ENCODE measurements around the gene DNAAF1.

DNAAF1 gene

DNA sequence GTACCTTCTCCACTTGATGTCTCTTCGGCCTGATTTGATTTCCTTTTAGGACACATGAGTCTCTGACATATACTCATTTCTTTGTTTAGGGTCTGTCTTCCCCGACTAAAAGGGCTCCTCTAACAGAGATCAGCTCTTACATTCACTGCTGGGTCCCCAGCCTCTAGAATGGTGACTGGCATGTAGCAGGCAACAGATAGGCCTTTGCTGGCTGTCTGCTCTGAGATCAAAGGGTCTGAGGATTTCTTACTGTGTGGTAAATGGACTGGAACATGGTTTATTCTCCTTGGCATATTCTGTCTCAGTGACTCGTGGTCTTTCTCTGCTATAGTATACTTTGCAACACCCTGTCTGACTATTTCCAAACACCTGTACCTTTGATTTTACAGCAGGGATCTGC is 16.7 kb downstream of the DNAAF1 start:
- no peak for DNase-seq

DNA sequence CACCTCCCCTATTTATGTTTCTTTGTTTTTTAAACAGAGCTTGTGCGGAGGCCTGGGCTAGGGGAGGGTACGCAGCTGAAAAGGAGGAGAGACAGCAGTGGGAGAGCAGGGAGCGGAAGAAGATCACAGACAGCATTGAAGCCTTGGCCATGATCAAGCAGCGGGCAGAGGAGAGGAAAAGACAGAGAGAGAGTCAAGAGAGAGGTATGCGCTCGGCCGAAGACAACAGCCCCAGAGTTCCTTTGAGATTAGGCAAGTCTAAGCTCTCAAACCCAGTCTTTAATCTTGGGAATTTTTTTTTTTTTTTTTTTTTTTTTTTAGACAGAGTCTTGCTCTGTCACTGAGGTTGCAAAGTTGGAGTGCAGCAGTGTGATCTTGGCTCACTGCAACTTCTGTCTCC is 20.6 kb downstream of the DNAAF1 start:
- no peak for DNase-seq

DNA sequence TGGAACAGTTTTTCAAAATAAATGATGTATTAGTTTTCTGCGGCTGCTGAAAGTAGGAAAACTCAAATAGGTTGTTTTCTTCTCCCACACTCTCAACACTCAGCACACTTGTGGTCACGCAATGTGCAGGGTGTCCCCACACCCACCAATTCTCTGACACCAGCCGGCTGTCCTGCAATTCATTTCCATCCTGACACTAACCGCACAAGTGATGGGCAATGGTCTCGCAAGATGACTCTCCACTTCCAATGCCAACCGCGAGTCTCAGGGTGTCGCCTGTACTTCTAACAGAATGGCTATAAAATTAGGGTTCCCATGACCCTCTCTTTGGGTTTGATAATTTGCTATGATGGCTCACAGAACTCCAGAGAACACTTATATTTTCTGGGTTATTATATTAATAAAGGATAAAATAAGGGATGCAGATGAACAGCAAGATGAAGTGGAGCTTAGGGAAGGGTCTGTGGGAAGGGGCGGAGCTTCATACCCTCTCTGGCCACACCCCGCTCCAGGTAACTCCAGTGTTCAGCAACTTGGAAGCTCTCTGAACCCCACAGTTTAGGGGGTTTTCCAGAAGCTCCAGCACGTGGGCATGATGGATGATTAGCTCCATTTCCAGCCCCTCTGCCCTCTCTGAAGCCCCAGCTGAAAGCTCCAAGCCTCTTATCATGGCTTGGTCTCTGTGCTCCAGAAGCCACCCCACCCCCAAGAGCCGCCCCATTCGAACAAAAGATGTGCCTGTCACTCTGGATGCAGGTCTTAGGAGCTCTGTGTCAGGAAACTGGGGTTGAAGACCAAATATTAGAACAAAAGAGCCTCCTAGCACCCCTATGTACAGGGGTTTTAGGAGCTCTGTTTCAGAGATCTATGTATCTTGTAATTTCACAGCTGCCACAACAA is 21.9 kb downstream of the DNAAF1 start:
- DNase-seq, result no peak

DNA sequence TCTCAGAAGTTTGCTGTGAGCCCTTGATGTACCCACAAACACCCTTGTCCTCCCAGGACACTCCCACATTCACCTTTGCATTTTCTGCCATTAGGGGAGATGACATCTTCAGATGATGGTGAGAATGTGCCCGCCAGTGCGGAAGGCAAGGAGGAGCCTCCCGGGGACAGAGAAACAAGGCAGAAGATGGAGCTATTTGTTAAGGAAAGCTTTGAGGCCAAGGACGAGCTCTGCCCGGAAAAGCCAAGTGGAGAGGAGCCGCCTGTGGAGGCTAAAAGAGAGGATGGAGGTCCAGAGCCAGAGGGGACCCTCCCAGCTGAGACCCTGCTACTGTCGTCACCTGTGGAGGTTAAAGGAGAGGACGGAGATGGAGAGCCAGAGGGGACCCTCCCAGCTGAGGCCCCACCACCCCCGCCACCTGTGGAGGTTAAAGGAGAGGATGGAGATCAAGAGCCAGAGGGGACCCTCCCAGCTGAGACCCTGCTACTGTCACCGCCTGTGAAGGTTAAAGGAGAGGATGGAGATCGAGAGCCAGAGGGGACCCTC is 24.7 kb downstream of the DNAAF1 start:
- DNase-seq, result no peak

DNA sequence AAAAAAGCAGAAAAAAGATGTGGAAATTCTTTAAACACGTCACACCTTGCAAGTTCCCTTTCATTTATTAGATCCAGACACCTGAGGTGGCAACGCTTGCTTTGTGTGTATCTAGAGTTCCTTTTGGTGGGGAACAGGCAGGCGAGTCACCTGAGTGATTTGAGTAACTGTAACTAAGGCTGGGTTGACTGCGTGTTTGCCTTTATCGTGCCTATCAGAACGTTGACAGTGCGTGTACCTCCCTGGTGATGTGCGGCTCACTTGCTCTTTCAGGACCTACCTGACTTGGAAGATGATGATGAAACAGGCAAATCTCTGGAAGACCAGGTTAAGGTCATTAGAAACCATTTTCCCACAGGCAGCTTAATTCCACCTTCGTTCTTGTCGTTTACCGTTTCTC is 29.3 kb downstream of the DNAAF1 start:
- no peak for DNase-seq

DNA sequence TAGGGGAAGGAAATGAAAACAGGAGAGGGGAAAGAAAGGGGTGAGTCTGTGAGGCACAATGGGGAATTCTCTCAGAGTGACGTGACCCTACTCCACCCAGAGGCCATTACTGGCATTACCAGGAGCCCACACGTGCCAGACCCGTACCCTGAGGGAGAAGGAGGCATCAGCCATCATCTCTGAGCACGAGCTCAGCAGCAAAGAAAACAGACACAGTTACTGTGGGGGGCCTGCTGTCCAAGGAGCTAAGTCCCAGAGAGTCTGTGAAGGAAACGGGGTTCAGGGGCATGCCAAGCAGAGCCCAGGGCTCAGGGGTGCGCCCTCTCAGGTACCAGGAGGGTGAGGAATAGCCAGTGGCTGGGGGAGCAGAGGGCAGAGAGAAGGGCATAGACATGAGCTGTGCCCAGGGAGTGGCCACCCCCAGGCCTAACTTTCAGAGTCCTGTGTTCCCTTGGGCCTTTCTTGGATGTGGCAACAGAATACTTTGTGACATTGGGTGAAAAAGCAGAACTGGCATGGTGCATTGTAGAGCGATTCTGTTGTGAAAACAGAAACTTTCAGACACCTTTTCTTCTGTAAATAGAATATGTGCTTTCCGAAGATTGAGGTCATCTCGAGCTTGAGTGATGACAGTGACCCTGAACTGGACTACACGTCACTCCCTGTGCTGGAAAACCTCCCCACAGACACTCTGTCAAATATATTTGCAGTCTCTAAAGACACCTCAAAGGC is 30.4 kb downstream of the DNAAF1 start:
- DNase-seq, result peak; percentile 35

DNA sequence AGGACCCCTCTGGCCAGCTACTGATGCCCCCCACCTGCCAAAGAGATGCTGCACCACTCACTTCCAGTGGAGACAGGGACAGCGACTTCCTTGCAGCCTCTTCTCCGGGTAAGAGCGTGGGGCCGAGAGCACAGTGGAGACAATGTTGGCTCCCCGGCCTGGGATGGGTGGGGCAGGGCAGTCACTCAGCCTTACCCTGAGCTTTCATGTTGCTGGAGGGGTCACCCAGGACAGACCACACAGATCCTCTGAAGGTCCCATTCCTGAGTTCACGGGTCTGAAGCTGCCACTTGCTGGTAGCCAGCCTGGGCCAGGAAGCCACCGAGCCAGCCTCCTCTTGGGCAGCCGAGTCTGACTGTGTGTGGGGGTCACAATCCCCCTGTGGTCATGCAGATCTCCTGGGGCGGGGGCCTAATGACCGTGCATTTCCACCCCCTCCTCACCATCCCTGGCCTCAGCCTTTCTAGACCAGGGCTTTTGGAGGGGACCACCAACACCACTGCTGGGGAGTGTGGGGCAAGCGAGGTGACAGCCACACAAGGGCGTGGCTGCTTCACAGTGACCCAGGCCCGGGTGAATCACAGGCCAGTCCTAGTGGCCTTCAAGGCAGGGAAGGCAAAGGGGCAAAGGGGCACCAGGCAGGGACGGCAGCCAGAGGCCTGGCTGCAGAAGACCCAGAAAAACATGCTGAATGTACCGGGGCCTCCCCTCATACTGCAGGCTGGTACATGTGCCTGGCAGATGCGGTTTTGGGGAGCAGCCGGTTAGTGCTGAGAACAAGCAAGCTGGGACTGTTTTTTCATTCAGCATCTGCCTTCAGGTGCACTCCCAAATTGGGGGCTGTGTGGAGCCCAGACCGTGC is 31.3 kb downstream of the DNAAF1 start:
- DNase-seq, result no peak

DNA sequence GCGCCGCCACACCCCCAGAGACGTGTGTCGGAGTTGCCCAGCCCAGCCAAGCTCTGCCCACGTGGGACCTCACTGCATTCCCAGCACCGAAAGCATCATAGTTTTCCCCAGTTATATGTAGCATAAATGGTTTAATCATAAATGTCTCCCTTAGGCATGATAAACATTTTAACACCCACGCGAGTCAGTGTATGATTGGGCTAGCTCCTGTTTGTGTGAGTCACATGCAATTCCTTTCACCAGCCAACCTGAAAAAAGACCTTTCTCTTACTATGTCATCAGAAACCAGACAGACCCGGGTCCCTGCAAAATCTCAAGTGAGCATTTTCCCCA is 32.6 kb downstream of the DNAAF1 start:
- DNase-seq, result peak; percentile 50

DNA sequence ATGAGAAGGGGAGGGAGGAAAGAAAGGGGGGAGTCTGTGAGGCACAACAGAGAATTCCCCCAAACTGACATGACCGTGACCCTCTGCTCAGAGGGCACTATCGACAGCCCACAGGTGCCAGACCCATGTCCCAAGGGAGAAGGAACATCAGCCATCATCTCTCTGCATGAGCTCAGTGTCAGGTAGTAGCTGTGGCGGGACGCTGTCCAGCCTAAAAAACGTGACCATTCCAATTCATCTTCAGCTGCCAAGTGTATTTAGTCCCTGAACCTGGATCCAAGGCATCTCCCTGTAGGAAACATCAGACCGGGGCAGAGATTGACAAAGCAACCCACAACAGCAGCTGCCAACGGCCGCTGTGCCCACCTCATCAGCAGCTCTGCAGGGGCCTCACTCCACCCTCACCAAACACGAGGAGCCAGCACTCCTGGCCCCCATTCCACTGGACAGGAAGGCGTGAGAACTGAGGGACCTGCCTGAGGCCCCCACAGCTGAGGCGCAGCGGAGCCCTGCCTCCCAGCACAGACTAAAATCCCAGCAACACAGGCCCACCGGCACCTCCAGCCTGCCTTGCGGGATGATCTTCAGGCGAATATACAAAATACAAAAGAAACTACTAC is 33.1 kb downstream of the DNAAF1 start:
- no peak for DNase-seq

DNA sequence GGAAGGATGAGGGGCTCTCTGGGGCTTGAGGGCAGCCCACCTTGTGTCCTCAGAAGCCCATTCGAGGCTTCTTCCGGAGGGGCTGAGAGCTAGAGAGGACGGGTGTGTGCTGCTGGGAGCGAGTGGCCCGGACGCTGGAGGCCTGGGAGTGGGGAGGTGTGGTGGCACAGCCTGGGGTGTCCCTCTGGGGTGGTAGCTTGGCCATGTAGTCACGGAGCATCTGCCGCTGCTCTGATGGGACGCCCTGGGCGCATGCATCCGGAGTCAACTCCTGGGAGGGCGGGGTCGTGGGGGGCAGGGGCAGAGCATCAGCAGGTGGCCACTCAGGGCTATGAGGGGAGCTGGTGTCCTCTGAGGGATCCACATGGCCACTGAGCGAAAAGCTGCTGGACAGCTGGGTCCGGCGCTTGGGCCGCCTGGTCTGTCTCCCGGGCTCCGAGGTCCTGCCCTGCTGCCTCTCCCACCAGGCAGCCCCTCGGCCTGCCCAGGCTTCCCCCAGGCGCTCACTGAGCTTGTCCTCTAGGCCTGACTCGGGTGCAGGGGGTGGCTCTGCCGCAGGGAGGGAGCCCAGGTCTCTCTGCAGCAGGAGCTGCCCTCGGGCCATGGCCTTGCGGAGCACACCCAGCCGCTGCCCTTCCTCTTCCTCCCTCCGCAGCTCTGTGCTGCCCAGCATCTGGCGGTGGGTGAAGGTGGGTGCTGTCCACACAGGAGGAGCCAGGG is 33.9 kb downstream of the DNAAF1 start:
- no peak for DNase-seq

DNA sequence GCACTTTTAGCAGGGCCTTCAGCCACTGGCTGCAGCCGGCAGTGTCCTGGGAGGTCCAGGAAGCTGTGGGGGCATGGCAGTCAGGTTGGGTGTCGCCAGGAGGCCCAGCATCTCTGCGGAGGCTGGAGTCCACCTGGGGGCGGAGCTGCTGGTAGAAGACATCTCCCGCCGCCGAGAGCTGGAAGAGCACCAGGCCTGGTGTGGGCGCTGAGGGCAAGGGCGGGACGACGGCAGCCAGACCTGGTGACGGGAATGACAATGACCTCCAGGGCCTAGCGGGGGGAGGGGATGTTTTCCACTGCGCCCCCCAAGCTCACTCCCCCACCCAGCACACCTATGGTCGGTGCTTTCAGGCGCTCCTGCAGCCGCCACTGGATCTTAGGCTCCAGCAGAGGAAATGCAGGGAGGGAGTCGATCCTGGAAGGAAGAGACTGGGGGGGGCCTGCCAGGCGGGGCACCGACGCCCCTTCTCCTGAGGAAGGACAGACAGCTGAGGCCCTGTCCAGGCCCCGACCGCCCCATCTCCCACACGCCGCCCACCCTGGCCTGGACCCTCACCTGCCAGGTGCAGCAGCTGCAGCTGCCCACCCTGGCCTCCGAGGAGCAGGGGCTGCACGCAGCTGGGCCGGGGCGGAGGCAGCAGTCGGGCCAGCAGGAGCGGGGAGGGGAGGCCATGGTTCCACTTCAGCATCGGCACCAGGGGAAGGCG is 34.7 kb downstream of the DNAAF1 start:
- no peak for DNase-seq

DNA sequence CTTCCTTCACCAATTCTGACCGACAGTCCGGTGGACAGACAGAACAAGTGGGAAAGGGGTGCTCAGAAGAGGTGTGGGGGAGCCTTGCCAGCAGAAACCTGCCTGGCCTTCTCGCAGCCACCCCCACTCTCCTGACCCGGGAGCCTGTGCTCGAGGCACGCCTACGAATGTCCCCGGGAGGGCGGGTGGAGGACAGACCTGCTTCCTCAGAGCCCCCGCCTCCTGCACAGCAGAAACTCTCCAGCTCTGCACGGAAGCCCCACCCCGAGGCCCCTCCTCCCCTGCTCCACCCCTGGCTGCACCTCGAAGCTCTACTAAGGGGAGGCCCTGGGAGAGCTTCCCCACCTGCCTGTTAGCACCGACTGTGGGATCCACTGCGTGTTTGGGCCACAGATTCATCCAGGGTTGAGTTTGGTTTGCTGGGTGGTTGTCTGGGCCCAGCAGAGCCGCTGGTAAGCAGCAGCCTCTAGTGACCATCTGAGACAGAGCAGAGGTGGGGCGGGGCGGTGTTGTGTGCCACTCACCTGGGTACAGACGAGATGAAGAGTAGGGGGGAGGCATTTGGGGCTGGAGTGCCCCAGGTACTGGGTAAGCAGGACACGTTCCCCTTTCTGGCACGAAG is 35.5 kb downstream of the DNAAF1 start:
- no peak for DNase-seq

DNA sequence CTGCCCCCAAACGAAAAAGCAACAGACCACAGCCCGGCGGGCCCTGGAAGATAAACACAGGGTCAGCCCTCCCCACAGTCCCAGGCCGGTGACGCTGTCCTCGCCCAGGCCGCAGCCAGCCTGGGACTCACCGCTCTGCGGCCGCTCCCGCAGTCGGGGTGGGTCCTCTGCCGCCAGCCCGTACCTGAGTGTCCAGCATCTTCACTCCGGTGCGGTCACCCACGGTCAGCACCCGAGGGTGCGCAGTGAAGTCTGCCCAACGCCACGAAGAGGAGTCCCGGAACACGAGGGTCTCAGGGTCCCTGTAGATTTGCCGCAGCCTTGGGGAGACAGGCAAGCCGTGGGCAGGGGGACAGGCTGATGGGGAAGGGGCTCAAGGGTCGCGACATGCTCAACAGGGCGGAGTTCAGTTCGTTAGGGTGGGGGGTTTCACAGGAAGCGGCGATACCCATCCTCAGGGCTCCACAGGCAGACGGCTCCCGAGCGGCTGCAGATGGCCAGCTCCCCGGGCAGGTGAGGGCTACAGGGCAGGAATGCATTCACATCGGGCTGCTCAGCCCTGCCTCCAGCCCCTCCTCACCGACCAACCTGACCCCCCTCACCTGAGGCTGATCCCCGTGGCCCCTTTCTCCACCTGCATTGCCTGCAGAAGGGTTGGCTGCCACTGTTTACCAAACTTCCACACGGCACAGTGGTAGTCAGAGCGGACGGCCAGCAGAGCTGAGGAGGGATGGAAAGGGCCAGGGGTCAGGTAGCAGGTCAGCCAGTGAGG is 36.2 kb downstream of the DNAAF1 start:
- DNase-seq, result no peak

DNA sequence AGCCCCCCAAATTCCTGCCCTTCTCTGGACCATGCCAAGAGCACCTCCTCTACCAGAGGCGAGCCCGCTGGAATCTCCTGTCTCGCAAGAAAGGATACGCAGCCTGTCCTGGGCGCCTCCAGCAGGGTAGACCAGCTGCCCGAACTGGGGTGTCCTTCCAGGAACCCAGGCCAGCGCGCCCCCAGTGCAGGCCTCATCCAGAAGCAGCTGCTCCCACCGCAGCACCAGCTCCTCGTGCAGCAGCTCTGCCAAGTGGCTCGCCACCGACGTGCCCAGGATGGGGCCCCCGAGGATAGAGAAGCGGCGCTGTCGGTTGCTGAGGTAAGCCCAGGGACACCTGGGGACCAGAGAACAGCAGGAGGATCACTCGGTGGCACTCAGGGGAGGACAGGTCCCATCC is 37.0 kb downstream of the DNAAF1 start:
- DNase-seq, result no peak

DNA sequence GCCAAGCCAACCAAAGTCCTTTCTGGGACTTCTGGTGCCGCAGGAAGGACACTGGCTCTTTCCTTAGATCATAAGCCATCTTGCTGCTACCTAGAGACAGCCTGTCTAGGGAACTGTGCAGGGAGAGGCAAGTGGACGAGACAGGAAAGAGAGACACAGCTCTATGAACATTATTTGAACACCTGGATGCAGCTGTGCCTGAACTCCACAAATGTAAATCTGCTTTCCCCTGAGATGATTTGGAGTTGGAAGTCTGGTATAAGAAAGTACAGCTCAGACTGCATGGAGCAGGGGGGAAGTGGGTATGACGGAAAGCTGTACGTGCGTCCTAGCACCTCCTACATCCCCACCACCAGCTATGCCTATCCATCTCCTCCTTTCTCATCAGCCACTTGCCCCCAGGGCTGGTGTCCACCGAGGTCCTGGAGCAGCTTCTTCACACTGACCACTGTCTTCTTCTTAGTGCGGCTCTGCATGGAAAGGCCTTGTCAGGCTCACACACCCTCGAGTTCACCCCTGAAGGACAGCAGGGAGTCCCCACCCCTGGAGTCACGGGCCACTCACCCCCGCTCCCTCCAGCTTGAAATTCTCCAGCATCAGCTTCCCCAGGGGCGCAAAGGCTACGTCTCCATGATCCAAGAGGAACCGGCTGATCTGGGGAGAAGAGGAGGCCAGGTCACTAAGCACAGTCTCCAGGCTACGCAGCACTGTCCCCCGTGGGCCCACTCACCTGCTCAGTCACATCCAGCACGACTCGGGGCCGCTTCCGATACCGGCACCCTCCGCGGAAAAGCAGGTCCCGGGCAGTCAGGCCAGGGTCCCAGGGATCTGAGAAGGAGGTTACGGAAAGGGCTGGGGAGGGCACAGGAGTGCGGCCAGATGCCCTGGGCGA is 37.8 kb downstream of the DNAAF1 start:
- no peak for DNase-seq

DNA sequence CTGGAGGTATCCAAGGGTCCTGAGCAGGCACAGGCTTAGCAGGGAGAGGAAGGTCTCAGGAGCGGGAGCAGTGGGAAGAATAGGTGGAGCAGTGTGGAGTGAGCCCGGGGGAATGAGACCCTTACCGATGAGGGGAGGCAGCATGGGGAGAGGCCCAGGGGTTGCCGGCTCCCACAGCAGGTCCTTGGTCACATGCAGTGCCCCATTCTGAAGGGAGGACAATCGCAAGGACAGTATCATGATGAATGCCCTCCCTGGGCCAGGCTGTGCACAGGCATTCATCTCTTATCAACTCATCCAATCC is 38.4 kb downstream of the DNAAF1 start:
- no peak for DNase-seq

DNA sequence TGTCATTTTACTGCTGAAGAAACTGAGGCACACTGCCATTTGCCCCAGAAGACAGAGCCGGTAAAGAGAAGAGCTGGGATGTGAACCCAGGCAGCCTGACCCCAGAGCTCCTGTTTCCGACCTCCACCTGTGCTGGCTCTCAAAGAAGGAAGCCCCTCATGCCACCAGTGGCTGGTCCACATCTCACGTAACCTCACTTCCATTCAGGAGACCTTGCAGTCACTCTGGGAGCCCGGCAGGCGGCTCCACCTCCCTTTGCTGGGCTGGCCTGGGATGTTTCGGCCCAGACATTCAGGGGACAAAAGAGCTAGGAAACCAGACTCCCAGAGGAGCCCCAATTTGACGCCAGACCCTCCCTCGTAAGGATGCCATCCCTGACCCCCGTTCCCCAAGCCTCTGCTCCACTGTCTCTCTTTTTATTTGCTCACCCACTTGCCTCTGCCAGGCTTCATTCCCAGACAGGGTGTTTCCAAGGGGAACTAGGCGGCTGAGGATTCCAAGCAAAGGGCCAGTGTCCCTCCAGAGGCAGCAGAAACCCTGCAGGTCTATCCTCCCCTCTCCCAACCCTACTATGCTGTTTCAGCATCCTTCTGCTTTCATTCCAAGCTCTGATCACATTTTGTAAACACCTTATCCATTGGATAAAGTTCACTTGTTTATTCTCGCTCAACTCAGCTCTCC is 38.9 kb downstream of the DNAAF1 start:
- no peak for DNase-seq

DNA sequence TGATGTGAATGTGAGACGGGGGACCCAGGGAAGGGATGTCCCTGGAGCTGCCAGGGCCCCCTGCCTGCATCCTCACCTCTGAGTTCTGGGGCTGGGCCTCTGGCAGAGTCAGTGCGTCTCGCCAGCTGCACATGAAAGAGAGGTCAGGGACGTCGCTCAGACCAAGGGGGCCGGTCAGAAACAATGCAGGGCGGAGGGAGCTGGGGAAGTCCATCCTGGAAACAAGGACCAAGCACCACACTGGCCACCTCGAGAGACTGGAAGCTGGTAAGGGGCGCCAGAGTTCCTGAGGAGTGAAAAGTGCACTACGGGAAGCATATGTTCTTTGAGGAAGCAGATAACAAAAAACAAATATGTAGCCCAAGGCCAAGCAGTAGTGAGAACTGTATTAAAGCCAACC is 39.7 kb downstream of the DNAAF1 start:
- DNase-seq, result no peak
